ENCODE measurements around the gene GATB.

- TF ChIP-seq PAX5 (IDR thresholded peaks at IDR 0.05; ENCODE audit: insufficient read depth, low read length, severe bottlenecking) (no peak), TAF1 (IDR thresholded peaks at IDR 0.05; ENCODE audit: low read depth, low read length) (no peak), POLR2A (IDR thresholded peaks at IDR 0.05; ENCODE audit: low read depth, low read length) (no peak)
These were observed 57.4 kb downstream of the GATB start for GRCh38 chr4:151703401-151703800.
